Endothelial cell of umbilical vein (primary cell): ENCODE results near the gene ZFYVE21. TPM values are rescaled to one million over a fixed set of nuclear protein-coding genes. Genes with fewer than 3 reads are reported as not detected.

ENCODE experiments used
- BruUV-seq: library from RNA; stranded (reverse); fragments of 400-500 nt; replicated peaks from 2 replicates; lab custom pipeline; 2021; lab: Mats Ljungman, UMichigan
- CTCF ChIA-PET: fragments of 300-600, 350-600 bp; sonication (Branson Sonifier 250); formaldehyde crosslinking; loops from one replicate; lab custom pipeline; 2021; ENCODE audit warnings: antibody characterized with exemption, inconsistent platforms; lab: Charles Lee
- POLR2A ChIA-PET: fragments of 300-600, 350-600 bp; sonication (Branson Sonifier 250); formaldehyde crosslinking; loops from one replicate; lab custom pipeline; 2021; ENCODE audit warnings: antibody characterized with exemption, inconsistent platforms; lab: Charles Lee
- DNase-seq: peaks from one replicate; pipeline ENCODE4 v3.0.0-alpha.2; 2011; ENCODE audit warnings: low read depth, low spot score
- FAIRE-seq: peaks from 2 replicates; lab custom pipeline; 2011; peaks lifted over from hg19 to GRCh38; lab: Jason Lieb, UNC
- H2AFZ ChIP-seq: 2 replicates; pipeline ENCODE4 v1.6.0; 2012; ENCODE audit warnings: low read depth, low read length, control low read depth, inconsistent platforms
- H3K27ac ChIP-seq: 2 replicates; pipeline ENCODE4 v1.5.1; 2011; ENCODE audit warnings: low read depth, mild to moderate bottlenecking, control low read depth, low read length, moderate library complexity; ENCODE audit not compliant: insufficient read depth
- H3K27me3 ChIP-seq, 2 experiments: 2 replicates each; pipeline versions ENCODE4 v1.6.0 to v1.6.1; 2011; ENCODE audit warnings: low read length in 2 of 2, mixed read lengths in 1 of 2; ENCODE audit not compliant: control insufficient read depth in 2 of 2, insufficient read depth in 2 of 2
- H3K36me3 ChIP-seq, 2 experiments: 2 replicates in 1 of 2; 3 replicates in 1 of 2; pipeline ENCODE4 v1.5.1; 2011; ENCODE audit warnings: low read length in 2 of 2, mild to moderate bottlenecking in 1 of 2, moderate library complexity in 1 of 2; ENCODE audit not compliant: control insufficient read depth in 2 of 2, insufficient read depth in 2 of 2; ENCODE audit errors: extremely low read depth in 1 of 2
- H3K4me1 ChIP-seq: 3 replicates; pipeline ENCODE4 v1.5.1; 2011; ENCODE audit warnings: mild to moderate bottlenecking, low read length; ENCODE audit not compliant: control insufficient read depth, insufficient read depth; ENCODE audit errors: extremely low read depth
- H3K4me2 ChIP-seq: 2 replicates; pipeline ENCODE4 v1.6.1; 2011; ENCODE audit warnings: low read length, control low read depth, mixed read lengths; ENCODE audit not compliant: insufficient read depth
- H3K4me3 ChIP-seq, 3 experiments: fragments of 200-600 bp in 1 of 3; sonication (generic), shearing (Covaris generic) in 1 of 3; replicated peaks in 1 of 3; 2 replicates each; pipeline ENCODE4 v1.5.1; 2011 to 2016; ENCODE audit warnings: control low read depth in 3 of 3, low read length in 3 of 3, mild to moderate bottlenecking in 2 of 3, inconsistent platforms in 1 of 3, low read depth in 1 of 3, moderate library complexity in 1 of 3; ENCODE audit not compliant: insufficient read depth in 1 of 3
- H3K79me2 ChIP-seq: 2 replicates; pipeline ENCODE4 v1.6.0; 2012; ENCODE audit warnings: low read length, inconsistent platforms; ENCODE audit not compliant: control insufficient read depth, insufficient read depth
- H3K9ac ChIP-seq: replicated peaks from 2 replicates; pipeline ENCODE3; 2011; ENCODE audit warnings: low read length, control low read depth; ENCODE audit not compliant: insufficient read depth; ENCODE audit errors: extremely low read depth
- H3K9me1 ChIP-seq: replicated peaks from 3 replicates; pipeline ENCODE4 v1.6.0; 2011; ENCODE audit warnings: mild to moderate bottlenecking, low read length; ENCODE audit not compliant: control insufficient read depth, insufficient read depth; ENCODE audit errors: extremely low read depth
- H3K9me3 ChIP-seq: replicated peaks from 2 replicates; pipeline ENCODE4 v1.5.1; 2012; ENCODE audit warnings: low read length, inconsistent platforms; ENCODE audit not compliant: control insufficient read depth, insufficient read depth
- H4K20me1 ChIP-seq: replicated peaks from 2 replicates; pipeline ENCODE3; 2011; ENCODE audit warnings: mild to moderate bottlenecking, low read length; ENCODE audit not compliant: control insufficient read depth, insufficient read depth; ENCODE audit errors: extremely low read depth
- EZH2 ChIP-seq: IDR thresholded peaks from 2 replicates; pipeline ENCODE4 v1.6.1; 2012; ENCODE audit warnings: borderline replicate concordance, low read depth, mild to moderate bottlenecking, moderate library complexity, low read length, inconsistent platforms; ENCODE audit not compliant: severe bottlenecking
- FOS ChIP-seq: IDR thresholded peaks from 2 replicates; pipeline ENCODE4 v1.6.1; 2011; ENCODE audit warnings: mild to moderate bottlenecking, low read length, moderate library complexity, borderline replicate concordance; ENCODE audit not compliant: insufficient read depth
- GATA2 ChIP-seq: IDR thresholded peaks from 2 replicates; pipeline ENCODE4 v1.7.0; 2011; ENCODE audit warnings: low read depth, mild to moderate bottlenecking, moderate library complexity, mixed read lengths, low read length; ENCODE audit not compliant: insufficient read length, insufficient read depth
- JUN ChIP-seq: IDR thresholded peaks from 2 replicates; pipeline ENCODE4 v1.6.1; 2011; ENCODE audit warnings: borderline replicate concordance, low read depth; ENCODE audit not compliant: insufficient read length, insufficient read depth
- MYC ChIP-seq: IDR thresholded peaks from one replicate; pipeline ENCODE4 v1.6.1; 2011; ENCODE audit warnings: mild to moderate bottlenecking, low read depth, low read length
- POLR2A ChIP-seq: IDR thresholded peaks from 2 replicates; pipeline ENCODE4 v1.6.1; 2012; ENCODE audit warnings: low read depth, mild to moderate bottlenecking, control low read depth, low read length
- POLR2AphosphoS5 ChIP-seq: IDR thresholded peaks from 2 replicates; pipeline ENCODE4 v1.6.1; 2012; ENCODE audit warnings: low read depth, mild to moderate bottlenecking, control low read depth, low read length, moderate library complexity; ENCODE audit not compliant: insufficient read depth
- dilution Hi-C: fragments of 300-500 bp; cut with MboI; formaldehyde crosslinking; loops from one replicate; pipeline ENCODE4 v1.15.0; 2019; ENCODE audit warnings: low sequenced_read_pairs; ENCODE audit not compliant: extremely low pct_ligation_motif_present
- intact Hi-C: fragments of 100-400 bp; cut with micrococcal nuclease; formaldehyde crosslinking; loops from one replicate; pipeline ENCODE4 v1.10.0; 2022
- polyA plus RNA-seq, 4 experiments: library from polyadenylated mRNA; depleted of rRNA in 3 of 4; stranded (reverse) in 3 of 4; unstranded in 1 of 4; fragments of >200 nt; gene quantifications; 2 replicates each; pipeline versions ENCODE4 v1.2.1 to v1.2.3, GENCODE V29; 2011 to 2012; ENCODE audit warnings: missing spikeins in 1 of 4
- total RNA-seq: library from RNA; stranded (reverse); gene quantifications from 2 replicates; pipeline ENCODE4 v1.2.3, GENCODE V29; 2021
- TF ChIP-seq, protein P1 (sequence below), 2 donors: IDR thresholded peaks; 1 replicate in 1 of 2; 2 replicates in 1 of 2; pipeline ENCODE4 v1.5.1; 2011; ENCODE audit warnings: low read length in 2 of 2, mild to moderate bottlenecking in 2 of 2, moderate library complexity in 2 of 2, control low read depth in 1 of 2, inconsistent platforms in 1 of 2, low read depth in 1 of 2; ENCODE audit not compliant: insufficient read depth in 1 of 2; ENCODE audit errors: extremely low read depth in 1 of 2
- TF ChIP-seq, protein P2 (sequence below): IDR thresholded peaks from 2 replicates; pipeline ENCODE4 v1.6.1; 2011; ENCODE audit not compliant: insufficient read depth, insufficient read length

Gene ZFYVE21
- total and polyA plus RNA-seq, 2 donors (not counting 3 experiments of a cell fraction or from before 2014, with no cell fraction given): 54.5 to 98.3 TPM

DNA sequence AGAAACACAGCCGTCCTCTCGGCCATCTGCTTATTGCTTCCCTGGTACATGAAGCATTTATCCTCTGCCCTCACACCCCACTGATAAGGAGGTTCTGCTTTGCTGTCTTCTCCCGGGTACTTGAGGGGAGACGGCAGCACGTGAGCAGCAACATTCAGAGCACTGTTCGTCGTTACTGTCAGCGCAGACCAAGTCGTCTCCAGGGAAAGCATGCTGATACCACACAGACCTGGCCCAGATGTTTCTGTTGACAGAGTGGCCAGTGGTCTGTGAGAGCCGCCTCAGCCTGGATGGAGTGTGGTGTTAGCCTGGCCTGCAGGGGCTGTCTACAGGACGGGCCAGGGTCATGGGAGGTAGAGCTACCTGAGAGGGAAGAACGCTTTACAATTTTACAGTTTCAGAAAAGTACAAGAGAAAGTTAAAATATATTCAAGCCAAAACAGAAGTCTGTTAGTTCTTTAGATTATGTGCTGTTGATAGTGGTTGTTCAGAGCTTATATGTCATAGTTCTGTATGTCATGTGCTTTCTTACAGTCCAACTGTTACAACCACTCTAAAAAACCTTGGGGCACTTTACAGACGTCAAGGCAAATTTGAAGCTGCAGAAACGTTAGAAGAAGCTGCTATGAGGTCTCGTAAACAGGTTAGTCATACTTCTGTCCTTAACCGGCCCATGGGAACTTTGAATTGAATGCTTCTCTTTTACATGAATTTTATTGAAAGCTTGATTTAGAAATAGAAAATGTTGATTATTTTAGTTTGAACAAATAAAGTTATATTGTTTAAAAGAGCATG is 38.5 kb upstream of the ZFYVE21 start:
- no peak overlapping the region for H3K4me2 ChIP-seq
- intact Hi-C loops: no loop called here
- ChIA-PET CTCF (interaction anchor here (0.9 to 1.2 kb wide), 2 partner anchors 20 to 63 kb away, joined by 3 read pairs; no protein-coding TSS in a partner anchor), POLR2A (no interaction called here)
- dilution Hi-C loops: no loop called here
- peaks cover 2% of the 10 kb centered on the region for H3K79me2 ChIP-seq
- H3K27me3 ChIP-seq: no peaks in the 10 kb centered on the region
- no peaks in the 10 kb centered on the region for H3K9me1 ChIP-seq
- no peak overlapping the region for H3K9ac ChIP-seq
- no peak for DNase-seq
- no peaks in the 10 kb centered on the region for H3K4me1 ChIP-seq
- no peak overlapping the region for H2AFZ ChIP-seq
- H3K4me3 ChIP-seq: no peak overlapping the region
- peaks cover 34 to 43% of the 10 kb centered on the region in 2 experiments for H3K36me3 ChIP-seq
- H3K9me3 ChIP-seq: no peaks in the 10 kb centered on the region
- no peaks in the 10 kb centered on the region for H4K20me1 ChIP-seq
- BruUV-seq: no TSS peak
- FAIRE-seq: no peak
- no peak overlapping the region for H3K27ac ChIP-seq
- TF ChIP-seq JUN: no peak
- no peak for TF ChIP-seq MYC
- no peak for TF ChIP-seq GATA2
- TF ChIP-seq EZH2: no peak
- no peak for TF ChIP-seq FOS
- TF ChIP-seq, protein P1, sequence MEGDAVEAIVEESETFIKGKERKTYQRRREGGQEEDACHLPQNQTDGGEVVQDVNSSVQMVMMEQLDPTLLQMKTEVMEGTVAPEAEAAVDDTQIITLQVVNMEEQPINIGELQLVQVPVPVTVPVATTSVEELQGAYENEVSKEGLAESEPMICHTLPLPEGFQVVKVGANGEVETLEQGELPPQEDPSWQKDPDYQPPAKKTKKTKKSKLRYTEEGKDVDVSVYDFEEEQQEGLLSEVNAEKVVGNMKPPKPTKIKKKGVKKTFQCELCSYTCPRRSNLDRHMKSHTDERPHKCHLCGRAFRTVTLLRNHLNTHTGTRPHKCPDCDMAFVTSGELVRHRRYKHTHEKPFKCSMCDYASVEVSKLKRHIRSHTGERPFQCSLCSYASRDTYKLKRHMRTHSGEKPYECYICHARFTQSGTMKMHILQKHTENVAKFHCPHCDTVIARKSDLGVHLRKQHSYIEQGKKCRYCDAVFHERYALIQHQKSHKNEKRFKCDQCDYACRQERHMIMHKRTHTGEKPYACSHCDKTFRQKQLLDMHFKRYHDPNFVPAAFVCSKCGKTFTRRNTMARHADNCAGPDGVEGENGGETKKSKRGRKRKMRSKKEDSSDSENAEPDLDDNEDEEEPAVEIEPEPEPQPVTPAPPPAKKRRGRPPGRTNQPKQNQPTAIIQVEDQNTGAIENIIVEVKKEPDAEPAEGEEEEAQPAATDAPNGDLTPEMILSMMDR (IDR thresholded peaks at IDR 0.05; ENCODE audit: extremely low read depth in 1 of 2, insufficient read depth in 1 of 2, low read depth in 1 of 2, low read length in 2 of 2): no peak
- no peak for TF ChIP-seq POLR2A
- TF ChIP-seq POLR2AphosphoS5: no peak
- TF ChIP-seq, protein P2, sequence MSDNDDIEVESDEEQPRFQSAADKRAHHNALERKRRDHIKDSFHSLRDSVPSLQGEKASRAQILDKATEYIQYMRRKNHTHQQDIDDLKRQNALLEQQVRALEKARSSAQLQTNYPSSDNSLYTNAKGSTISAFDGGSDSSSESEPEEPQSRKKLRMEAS: no peak
